HCT116 (cell line): Measurements from ENCODE around the gene ZBTB21.

Experiments used
- CTCF ChIP-seq, 3 experiments: fragments of 200-600 bp in 1 of 3; sonication (generic) in 1 of 3; IDR thresholded peaks in 2 of 3; conservative IDR thresholded peaks in 1 of 3; 2 replicates each; pipeline ENCODE4 v1.5.1; 2012 to 2017; ENCODE audit warnings: low read depth in 2 of 3, low read length in 2 of 3, antibody characterized with exemption in 1 of 3, borderline replicate concordance in 1 of 3, control low read depth in 1 of 3, mild to moderate bottlenecking in 1 of 3, mixed read lengths in 1 of 3, mixed run types in 1 of 3, moderate library complexity in 1 of 3; ENCODE audit not compliant: insufficient read depth in 1 of 3
- EGR1 ChIP-seq: IDR thresholded peaks from 2 replicates; pipeline ENCODE4 v1.6.1; 2012; ENCODE audit warnings: low read depth
- EZH2phosphoT487 ChIP-seq: fragments of 200-600 bp; IDR thresholded peaks from 2 replicates; pipeline ENCODE4 v1.6.1; 2018; ENCODE audit warnings: antibody characterized with exemption, borderline replicate concordance
- POLR2A ChIP-seq: IDR thresholded peaks from 2 replicates; pipeline ENCODE4 v1.7.0; 2011; ENCODE audit warnings: borderline replicate concordance; ENCODE audit not compliant: insufficient read depth, insufficient read length; ENCODE audit errors: extremely low read depth
- POLR2AphosphoS5 ChIP-seq: IDR thresholded peaks from 2 replicates; pipeline ENCODE4 v1.6.1; 2011; ENCODE audit warnings: mild to moderate bottlenecking, low read depth, low read length, moderate library complexity
- REST ChIP-seq: IDR thresholded peaks from 2 replicates; pipeline ENCODE4 v1.6.1; 2012; ENCODE audit warnings: low read depth
- TCF7L2 ChIP-seq: IDR thresholded peaks from 2 replicates; pipeline ENCODE4 v1.7.0; 2011; ENCODE audit warnings: borderline replicate concordance, inconsistent platforms; ENCODE audit not compliant: insufficient read depth, insufficient read length; ENCODE audit errors: extremely low read depth
- ZNF274 ChIP-seq: fragments of 200-500 bp; sonication (Bioruptor generic); IDR thresholded peaks from 2 replicates; pipeline ENCODE4 v1.6.1; 2014; ENCODE audit warnings: mild to moderate bottlenecking, low read depth, low read length, inconsistent platforms
- TF ChIP-seq, protein P1 (sequence below): IDR thresholded peaks from 2 replicates; pipeline ENCODE4 v1.6.1; 2011; ENCODE audit warnings: mild to moderate bottlenecking, low read length, moderate library complexity; ENCODE audit not compliant: insufficient replicate concordance; ENCODE audit errors: extremely low read depth

DNA sequence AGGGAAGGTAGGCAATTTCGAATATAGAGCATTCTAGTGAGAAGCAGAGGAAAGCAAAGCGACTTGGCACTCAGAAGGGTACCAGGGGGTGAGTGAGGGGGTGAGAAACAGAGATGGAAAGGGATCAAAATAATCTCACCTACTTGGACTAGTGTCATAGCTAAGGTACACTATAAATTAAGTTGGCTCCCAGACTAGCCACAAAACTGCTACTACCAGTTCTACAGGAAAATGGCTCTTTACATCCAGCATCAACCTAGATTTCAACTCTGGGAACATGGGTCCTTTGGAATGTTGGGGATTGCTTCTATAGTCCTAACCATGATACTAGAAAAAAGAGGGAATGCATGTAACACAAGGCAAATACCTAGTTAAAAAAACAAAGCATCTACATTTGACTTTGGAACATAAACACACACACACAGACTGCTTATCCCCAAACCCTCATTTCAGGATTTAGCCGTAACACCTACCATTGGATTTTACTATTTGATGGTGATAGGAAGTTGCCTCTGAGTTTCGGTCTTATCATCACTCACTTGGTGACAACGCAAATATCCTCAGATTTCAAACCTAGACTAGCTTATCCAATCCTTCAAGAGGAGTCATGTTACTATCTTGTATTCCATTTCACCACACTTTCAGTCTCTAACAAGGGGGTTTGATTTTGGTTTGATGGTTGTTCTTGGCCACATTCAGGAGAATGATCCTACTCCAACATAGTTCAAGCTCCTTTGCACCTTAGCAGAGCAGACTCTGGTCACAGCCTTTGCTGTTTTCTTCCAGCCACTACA lies 5.6 kb downstream of the ZBTB21 start:
- no peak for TF ChIP-seq POLR2AphosphoS5
- TF ChIP-seq, protein P1, sequence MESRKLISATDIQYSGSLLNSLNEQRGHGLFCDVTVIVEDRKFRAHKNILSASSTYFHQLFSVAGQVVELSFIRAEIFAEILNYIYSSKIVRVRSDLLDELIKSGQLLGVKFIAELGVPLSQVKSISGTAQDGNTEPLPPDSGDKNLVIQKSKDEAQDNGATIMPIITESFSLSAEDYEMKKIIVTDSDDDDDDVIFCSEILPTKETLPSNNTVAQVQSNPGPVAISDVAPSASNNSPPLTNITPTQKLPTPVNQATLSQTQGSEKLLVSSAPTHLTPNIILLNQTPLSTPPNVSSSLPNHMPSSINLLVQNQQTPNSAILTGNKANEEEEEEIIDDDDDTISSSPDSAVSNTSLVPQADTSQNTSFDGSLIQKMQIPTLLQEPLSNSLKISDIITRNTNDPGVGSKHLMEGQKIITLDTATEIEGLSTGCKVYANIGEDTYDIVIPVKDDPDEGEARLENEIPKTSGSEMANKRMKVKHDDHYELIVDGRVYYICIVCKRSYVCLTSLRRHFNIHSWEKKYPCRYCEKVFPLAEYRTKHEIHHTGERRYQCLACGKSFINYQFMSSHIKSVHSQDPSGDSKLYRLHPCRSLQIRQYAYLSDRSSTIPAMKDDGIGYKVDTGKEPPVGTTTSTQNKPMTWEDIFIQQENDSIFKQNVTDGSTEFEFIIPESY = no peak
- TF ChIP-seq CTCF (IDR thresholded peaks at IDR 0.05 in 2 of 3, conservative IDR thresholded peaks at IDR 0.05 in 1 of 3; ENCODE audit: borderline replicate concordance in 1 of 3, insufficient read depth in 1 of 3, low read depth in 2 of 3, low read length in 2 of 3) = no peak
- no peak for TF ChIP-seq TCF7L2
- TF ChIP-seq REST = no peak
- TF ChIP-seq POLR2A = no peak
- TF ChIP-seq EZH2phosphoT487 = no peak
- TF ChIP-seq EGR1 = no peak
- no peak for TF ChIP-seq ZNF274
